Smooth muscle cell (in vitro differentiated cells): ENCODE data around the gene LMOD1. TPM values are rescaled to one million over a fixed set of nuclear protein-coding genes. Genes with fewer than 3 reads are reported as not detected.

ENCODE experiments used
- DNase-seq: peaks from one replicate; lab custom pipeline; 2025; ENCODE audit not compliant: unreplicated experiment; lab: John Stamatoyannopoulos, UW
- H2AFZ ChIP-seq: fragments of 200-600 bp; sonication (generic); 2 replicates; pipeline ENCODE4 v1.6.0; 2016; ENCODE audit warnings: antibody characterized with exemption, low read depth, mild to moderate bottlenecking
- H3F3A ChIP-seq: fragments of 200-600 bp; sonication (generic); 2 replicates; pipeline ENCODE4 v1.6.0; 2017; ENCODE audit warnings: antibody characterized with exemption, low read depth
- H3K27ac ChIP-seq: fragments of 200-600 bp; sonication (generic); 2 replicates; pipeline ENCODE4 v1.5.1; 2016; ENCODE audit warnings: low read depth, mild to moderate bottlenecking
- H3K27me3 ChIP-seq: fragments of 200-600 bp; sonication (generic); 2 replicates; pipeline ENCODE4 v1.6.1; 2016; ENCODE audit warnings: low read depth, mild to moderate bottlenecking
- H3K36me3 ChIP-seq: fragments of 200-600 bp; sonication (generic); 2 replicates; pipeline ENCODE4 v1.5.1; 2016; ENCODE audit warnings: low read depth
- H3K4me1 ChIP-seq: fragments of 200-600 bp; sonication (generic); 2 replicates; pipeline ENCODE4 v1.5.1; 2016; ENCODE audit warnings: low read depth
- H3K4me2 ChIP-seq: fragments of 200-600 bp; sonication (generic); 2 replicates; pipeline ENCODE4 v1.6.0; 2016; ENCODE audit warnings: mild to moderate bottlenecking
- H3K4me3 ChIP-seq: fragments of 200-600 bp; sonication (generic); 2 replicates; pipeline ENCODE4 v1.5.1; 2016; ENCODE audit warnings: mild to moderate bottlenecking
- H3K79me2 ChIP-seq: fragments of 200-600 bp; sonication (generic); 2 replicates; pipeline ENCODE4 v1.6.0; 2016; ENCODE audit warnings: low read depth, mild to moderate bottlenecking
- H3K9ac ChIP-seq: fragments of 200-600 bp; sonication (generic); 2 replicates; pipeline ENCODE4 v1.6.0; 2016; ENCODE audit warnings: low read depth
- H3K9me3 ChIP-seq: fragments of 200-600 bp; sonication (generic); replicated peaks from 2 replicates; pipeline ENCODE4 v1.5.1; 2016; ENCODE audit warnings: low read depth
- H4K20me1 ChIP-seq: fragments of 200-600 bp; sonication (generic); 2 replicates; pipeline ENCODE4 v1.6.0; 2016; ENCODE audit warnings: low read depth
- CTCF ChIP-seq: fragments of 200-600 bp; sonication (generic); IDR thresholded peaks from 2 replicates; pipeline ENCODE4 v1.5.1; 2017; ENCODE audit warnings: borderline replicate concordance, mild to moderate bottlenecking, antibody characterized with exemption; ENCODE audit not compliant: insufficient read depth, poor library complexity, severe bottlenecking
- WGBS: methylation state at CpG from one replicate; pipeline ENCODE4 v1.1.7; 2016; ENCODE audit warnings: low lambda C conversion rate; 5-methylcytosine and 5-hydroxymethylcytosine counted together
- polyA plus RNA-seq: library from polyadenylated mRNA; unstranded; fragments of >200 nt; fragmentation: Nextera tagmentation; extraction: Ambion mirVana; gene quantifications from 2 replicates; pipeline ENCODE4 v1.2.1, GENCODE V29; 2016
- total RNA-seq: library from RNA; depleted of rRNA; stranded (reverse); fragments of >200 nt; gene quantifications from 2 replicates; pipeline ENCODE4 v1.2.3, GENCODE V29; 2014

LMOD1 gene
- total RNA-seq (4.0 and 6.5 TPM in 2 replicates), polyA plus RNA-seq (5.6 and 6.2 TPM in 2 replicates)

GRCh38 chr1:201946224-201946908 lies at the start of gene LMOD1:
TSS of gene LMOD1 (minus strand) at chr1:201946548. CDS start at chr1:201946340, 208 bp downstream.
- peak within 1 kb of the TSS; percentile 88 for H3K27ac ChIP-seq
- WGBS: 5% methylated on average over 28 of the region's 28 CpGs
- peak within 1 kb of the TSS; percentile 80 for H3K9ac ChIP-seq
- DNase-seq: peak; percentile 52
- peak within 1 kb of the TSS; percentile 92 for H3K4me2 ChIP-seq
- peaks cover 30% of the 10 kb centered on the region for H3K4me1 ChIP-seq
- no peaks in the 10 kb centered on the region for H3K36me3 ChIP-seq
- no peaks in the 10 kb centered on the region for H3K9me3 ChIP-seq
- TF ChIP-seq CTCF: no peak
- H4K20me1 ChIP-seq: no peaks in the 10 kb centered on the region
- peaks cover 14% of the 10 kb centered on the region for H3K79me2 ChIP-seq
- H2AFZ ChIP-seq: peak within 1 kb of the TSS; percentile 11
- peak within 1 kb of the TSS; percentile 55 for H3K4me3 ChIP-seq
- no peaks in the 10 kb centered on the region for H3K27me3 ChIP-seq
- no peaks in the 10 kb centered on the region for H3F3A ChIP-seq

- Histone ChIP-seq H3K4me1 (no peaks in the 10 kb centered on the region), H3K4me2 (no peak overlapping the region), H2AFZ (no peak overlapping the region), H3K9me3 (no peaks in the 10 kb centered on the region), H3K27ac (no peak overlapping the region), H3F3A (no peaks in the 10 kb centered on the region), H4K20me1 (peaks cover 31% of the 10 kb centered on the region), H3K4me3 (no peak overlapping the region), H3K36me3 (peaks cover 4% of the 10 kb centered on the region), H3K79me2 (peaks cover 27% of the 10 kb centered on the region), H3K9ac (no peak overlapping the region), H3K27me3 (no peaks in the 10 kb centered on the region)
- DNase-seq: no peak
- no peak for TF ChIP-seq CTCF
- 84% methylated on average over 6 of the region's 6 CpGs for WGBS
Observed at GRCh38 chr1:201990427-201990826, 44.1 kb upstream of the LMOD1 start.

- Histone ChIP-seq H4K20me1 (peaks cover 35% of the 10 kb centered on the region), H3K27ac (no peak overlapping the region), H3K4me1 (no peaks in the 10 kb centered on the region), H3K27me3 (no peaks in the 10 kb centered on the region), H3K9me3 (no peaks in the 10 kb centered on the region), H2AFZ (no peak overlapping the region), H3F3A (no peaks in the 10 kb centered on the region), H3K4me2 (no peak overlapping the region), H3K79me2 (peaks cover 36% of the 10 kb centered on the region), H3K9ac (no peak overlapping the region), H3K36me3 (peaks cover 4% of the 10 kb centered on the region), H3K4me3 (no peak overlapping the region)
- WGBS: 96% methylated on average over 10 of the region's 10 CpGs
- no peak for DNase-seq
- no peak for TF ChIP-seq CTCF
Observed at GRCh38 chr1:201989354-201990128, 43.2 kb upstream of the LMOD1 start.
